GM03348 (cell line): ENCODE results near the gene LETM1.
A peak's percentile ranks its signal among the peaks of the same experiment; 100 is the strongest.
"Not testable (repeated sequence)": the region's sequence is repeated elsewhere in the genome, so short reads cannot be mapped to it uniquely, and the experiment has no call there.

Source experiments
- DNase-seq: peaks from one replicate; pipeline ENCODE4 v3.0.0; 2012; ENCODE audit warnings: low spot score

Gene LETM1

GRCh38 chr4:1851575-1852410, 4.2 kb downstream of the LETM1 start:
- no peak for DNase-seq

DNA sequence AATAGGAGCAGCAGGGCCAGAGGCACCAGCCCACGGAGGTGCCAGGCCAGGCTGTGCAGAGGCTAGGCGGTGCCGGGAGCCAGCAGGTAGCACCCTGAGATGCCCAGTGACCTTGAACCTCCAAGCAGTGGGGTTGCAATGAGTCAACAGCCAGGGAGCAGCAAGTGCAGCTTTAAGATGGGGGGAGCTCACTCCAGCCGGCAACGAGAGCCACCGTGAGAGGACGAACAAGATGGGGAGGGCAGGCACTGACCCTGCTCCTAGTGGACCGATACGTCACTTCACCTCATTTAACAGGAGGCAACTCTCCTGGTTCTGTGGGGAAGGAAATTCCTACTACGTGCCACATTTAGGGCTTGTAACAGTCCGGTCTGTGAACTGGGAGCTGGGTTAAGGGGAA, 4.8 kb downstream of the LETM1 start:
- no peak for DNase-seq

DNA sequence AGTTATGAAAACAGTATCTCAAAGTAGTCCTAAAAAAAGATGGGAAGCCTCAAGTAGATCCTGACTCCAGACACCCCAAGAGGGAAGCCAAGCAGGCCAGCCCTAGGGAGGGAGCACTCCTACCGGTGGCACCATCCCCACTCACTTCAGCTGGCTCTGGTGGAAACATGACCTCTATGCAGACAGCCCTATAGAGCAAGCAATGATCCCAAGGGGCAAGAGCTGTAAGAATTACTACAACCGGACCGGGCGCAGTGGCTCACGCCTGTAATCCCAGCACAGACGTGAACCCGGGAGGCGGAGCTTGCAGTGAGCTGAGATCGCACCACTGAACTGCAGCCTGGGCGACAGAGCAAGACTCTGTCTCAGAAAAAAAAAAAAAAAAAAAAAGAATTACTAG, 5.7 kb downstream of the LETM1 start:
- no peak for DNase-seq

- no peak for DNase-seq
These were observed 9.4 kb downstream of the LETM1 start for GRCh38 chr4:1846580-1846979.

DNA sequence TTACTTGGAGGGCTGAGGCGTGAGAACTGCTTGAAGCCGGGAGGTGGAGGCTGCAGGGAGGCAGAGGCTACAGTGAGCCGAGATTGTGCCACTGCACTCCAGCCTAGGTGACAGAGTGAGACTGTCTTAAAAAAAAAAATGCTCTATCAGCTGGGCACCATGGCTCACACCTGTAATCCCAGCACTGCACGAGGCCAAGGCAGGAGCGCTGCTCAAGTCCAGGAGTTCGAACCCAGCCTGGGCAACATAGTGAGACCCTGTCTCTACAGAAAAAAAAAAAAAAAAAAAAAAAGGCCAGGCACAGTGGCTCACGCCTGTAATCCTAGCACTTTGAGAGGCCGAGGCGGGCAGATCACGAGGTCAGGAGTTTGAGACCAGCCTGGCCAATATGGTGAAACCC, 11.3 kb downstream of the LETM1 start:
- DNase-seq: not testable (repeated sequence)

DNA sequence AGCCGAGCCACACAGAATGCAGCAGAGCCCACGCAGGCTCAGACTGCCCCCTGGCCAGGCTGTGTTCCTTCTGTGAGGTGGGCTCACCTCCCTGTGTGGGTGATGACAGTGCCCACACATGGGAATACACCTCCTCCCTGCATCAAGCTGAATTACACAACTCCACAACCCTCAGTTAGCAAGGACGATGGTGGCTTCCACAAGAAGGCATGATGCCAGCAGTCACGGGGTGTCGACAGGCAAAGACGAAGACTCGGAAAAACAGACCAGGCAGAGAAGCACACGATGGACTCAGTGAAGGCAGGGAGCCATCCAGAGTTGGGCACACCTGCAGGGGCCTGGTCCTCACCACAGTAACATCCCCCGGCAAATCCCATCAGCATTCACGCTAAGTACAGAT, 12.1 kb downstream of the LETM1 start:
- DNase-seq: no peak

GRCh38 chr4:1842993-1843448, 12.9 kb downstream of the LETM1 start:
- DNase-seq: peak; percentile 89

- DNase-seq: no peak
These were observed 13.5 kb downstream of the LETM1 start for GRCh38 chr4:1842339-1842895.

- no peak for DNase-seq
These were observed 14.1 kb downstream of the LETM1 start for GRCh38 chr4:1841887-1842210.

- no peak for DNase-seq
These were observed 14.6 kb downstream of the LETM1 start for GRCh38 chr4:1841201-1841886.

GRCh38 chr4:1839282-1839681, 16.7 kb downstream of the LETM1 start:
- DNase-seq: no peak

- no peak for DNase-seq
These were observed 18.9 kb downstream of the LETM1 start for GRCh38 chr4:1837069-1837468.

- no peak for DNase-seq
These were observed 19.3 kb downstream of the LETM1 start for GRCh38 chr4:1836650-1837049.

DNA sequence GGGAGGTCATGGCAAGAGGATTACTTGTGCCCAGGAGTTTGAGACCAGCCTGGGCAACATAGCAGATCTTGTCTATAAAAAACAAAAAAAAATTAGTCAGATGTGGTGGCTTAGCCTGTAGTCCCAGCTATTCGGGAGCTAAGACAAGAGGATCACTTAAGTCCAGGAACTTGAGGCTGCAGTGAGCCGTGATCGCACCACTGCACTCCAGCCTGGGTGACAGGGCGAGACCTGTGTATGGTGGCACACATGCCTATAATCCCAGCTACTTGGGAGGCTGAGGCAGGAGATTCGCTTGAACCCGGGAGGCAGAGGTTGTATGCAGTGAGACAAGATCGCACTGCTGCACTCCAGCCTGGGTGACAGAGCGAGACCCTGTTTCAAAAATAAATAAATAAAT, 20.1 kb downstream of the LETM1 start:
- DNase-seq: not testable (repeated sequence)

GRCh38 chr4:1834047-1834775, 21.7 kb downstream of the LETM1 start:
- no peak for DNase-seq

DNA sequence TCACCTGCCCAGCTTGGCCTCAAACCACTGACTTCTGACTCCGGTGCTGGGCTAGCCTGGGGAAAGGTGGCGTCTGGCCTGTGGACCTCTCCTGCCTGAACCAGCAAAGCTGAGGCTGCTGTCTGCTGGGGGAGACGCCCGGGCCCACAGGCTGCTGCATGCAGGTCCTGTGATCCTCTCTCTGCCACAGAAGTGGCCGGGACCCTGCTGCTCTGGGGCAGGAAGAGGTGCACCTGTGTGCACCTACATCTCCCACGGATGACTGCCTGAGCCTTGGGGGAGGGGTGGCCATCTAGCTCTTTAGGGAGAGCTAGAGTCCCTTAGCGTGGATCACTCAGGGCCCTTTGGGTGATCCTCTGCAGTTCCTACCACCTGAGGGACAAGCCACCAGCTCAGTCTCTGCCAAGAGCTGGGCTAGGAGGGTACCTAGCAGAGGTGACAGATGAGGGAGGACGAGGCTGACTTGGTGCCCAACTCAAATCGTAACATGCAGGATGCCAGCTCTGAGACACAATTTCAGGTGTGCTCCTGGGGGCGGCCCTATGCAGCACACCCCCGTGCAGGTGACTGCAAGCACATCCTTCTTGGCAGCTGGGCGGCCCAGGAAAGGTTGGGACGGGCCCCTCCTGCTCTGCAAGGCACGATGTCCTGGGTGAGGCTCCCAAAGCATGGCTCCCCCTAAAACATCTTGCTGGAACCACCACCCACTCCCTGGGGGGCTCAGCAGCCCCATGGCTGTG, 22.5 kb downstream of the LETM1 start:
- no peak for DNase-seq

DNA sequence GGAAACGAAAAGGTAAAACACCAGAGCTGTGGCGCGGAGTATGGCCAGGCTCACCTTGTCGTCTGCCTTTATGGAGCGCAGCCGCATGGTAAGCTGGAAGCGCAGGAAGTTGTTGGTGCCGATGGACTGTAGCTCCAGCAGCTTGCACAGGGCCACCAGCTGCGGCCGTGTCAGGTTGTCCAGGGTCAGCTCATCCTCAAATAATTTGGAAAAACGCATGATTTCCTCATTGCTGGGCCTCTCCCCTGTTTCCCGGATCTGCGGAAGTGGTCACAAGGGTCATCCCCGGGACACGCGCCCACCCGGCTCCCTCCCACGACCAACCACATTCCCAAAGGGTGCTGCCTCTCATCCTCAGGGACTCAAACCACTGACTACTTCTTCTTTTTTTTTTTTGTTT, 23.3 kb downstream of the LETM1 start:
- DNase-seq: no peak

GRCh38 chr4:1831331-1831730, 24.6 kb downstream of the LETM1 start:
- DNase-seq: no peak

DNA sequence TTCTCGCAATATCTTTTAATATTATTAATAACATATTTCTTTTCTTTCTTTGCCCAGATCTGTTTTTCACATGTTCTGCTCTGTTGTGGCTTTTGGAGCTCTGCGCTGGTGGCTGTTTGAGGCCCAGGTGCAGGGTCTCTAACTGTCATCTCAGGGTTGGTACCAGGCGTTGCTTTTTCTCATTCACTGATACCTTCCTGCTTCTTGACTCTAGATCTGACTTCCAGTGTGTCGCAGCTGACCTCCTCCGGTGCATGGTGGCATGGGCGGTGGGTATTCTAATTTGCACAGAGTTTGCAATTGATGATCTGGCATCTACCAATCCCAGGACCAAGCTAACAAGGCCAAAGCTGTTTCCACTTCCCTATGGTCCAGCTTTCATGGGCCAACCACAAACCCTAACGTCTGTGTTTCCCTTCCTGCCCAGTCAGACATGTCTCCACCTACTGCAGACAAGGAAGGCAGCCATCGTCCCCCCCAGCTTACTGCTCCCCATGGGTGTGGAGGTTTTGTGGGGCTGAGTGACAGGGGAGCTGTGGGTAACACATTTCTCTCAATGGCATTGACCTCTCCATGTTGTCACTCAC, 25.2 kb downstream of the LETM1 start:
- no peak for DNase-seq

- no peak for DNase-seq
These were observed 25.7 kb downstream of the LETM1 start for GRCh38 chr4:1830234-1830633.

- no peak for DNase-seq
These were observed 29.2 kb downstream of the LETM1 start for GRCh38 chr4:1826531-1827350.
